Tibial nerve (tissue), 4 donors: ENCODE results near the gene CDC14B.

Experiments
- CTCF ChIP-seq, 5 experiments: fragments of 200-600 bp in 3 of 5; fragments of 450-650 bp in 2 of 5; sonication (generic) in 3 of 5; IDR thresholded peaks; one replicate each; pipeline ENCODE4 v1.5.1; 2016 to 2019; ENCODE audit warnings: antibody characterized with exemption in 5 of 5, mild to moderate bottlenecking in 3 of 5, moderate library complexity in 2 of 5
- EP300 ChIP-seq, 2 donors: sonication (generic); formaldehyde crosslinking; IDR thresholded peaks; one replicate each; pipeline ENCODE4 v1.6.1; 2017; ENCODE audit warnings: antibody characterized with exemption in 2 of 2, mild to moderate bottlenecking in 1 of 2
- POLR2A ChIP-seq, 2 donors: fragments of 450-650 bp; IDR thresholded peaks; one replicate each; pipeline ENCODE4 v1.6.1; 2017; ENCODE audit warnings: antibody characterized with exemption in 2 of 2, mild to moderate bottlenecking in 2 of 2, moderate library complexity in 2 of 2

- no peak for TF ChIP-seq CTCF (IDR thresholded peaks at IDR 0.05)
- no peak for TF ChIP-seq EP300 (IDR thresholded peaks at IDR 0.05)
- TF ChIP-seq POLR2A (IDR thresholded peaks at IDR 0.05), result no peak
These were observed 107.4 kb downstream of the CDC14B start for GRCh38 chr9:96512240-96512639.
